GM11168 (cell line): ENCODE results near the gene MED12L.
"Not testable (repeated sequence)": the region's sequence is repeated elsewhere in the genome, so short reads cannot be mapped to it uniquely, and the experiment has no call there.

Experiments used
- in situ Hi-C: fragments of 300-500 bp; cut with MboI; formaldehyde crosslinking; loops from one replicate; pipeline ENCODE4 v1.12.0; 2022; ENCODE audit warnings: low sequenced_read_pairs; ENCODE audit not compliant: unreplicated experiment

Gene MED12L

GRCh38 chr3:151228666-151229040 is 143.2 kb downstream of the MED12L start:
- in situ Hi-C loops = loop anchor here (5.0 to 10.0 kb wide), 2 partner anchors 59 to 64 kb away; no protein-coding TSS in a partner anchor

GRCh38 chr3:151230646-151231045 is 145.2 kb downstream of the MED12L start:
- in situ Hi-C loops = no loop called here

- in situ Hi-C loops = not testable (repeated sequence)
Observed at GRCh38 chr3:151232403-151232802, 146.9 kb downstream of the MED12L start.

GRCh38 chr3:151232991-151233390 is 147.5 kb downstream of the MED12L start:
- in situ Hi-C loops = no loop called here

- in situ Hi-C loops = no loop called here
Observed at GRCh38 chr3:151234825-151235224, 149.4 kb downstream of the MED12L start.

GRCh38 chr3:151236316-151236715 is 150.9 kb downstream of the MED12L start:
- in situ Hi-C loops = no loop called here

GRCh38 chr3:151236736-151237135 is 151.3 kb downstream of the MED12L start:
- in situ Hi-C loops = no loop called here

- in situ Hi-C loops = not testable (repeated sequence)
Observed at GRCh38 chr3:151242006-151242405, 156.5 kb downstream of the MED12L start.

GRCh38 chr3:151248772-151249337 is 163.4 kb downstream of the MED12L start:
- in situ Hi-C loops = no loop called here

GRCh38 chr3:151256749-151257148 is 171.3 kb downstream of the MED12L start:
- in situ Hi-C loops = no loop called here

- in situ Hi-C loops = no loop called here
Observed at GRCh38 chr3:151259664-151260063, 174.2 kb downstream of the MED12L start.

GRCh38 chr3:151262871-151263525 is 177.5 kb downstream of the MED12L start:
- in situ Hi-C loops = no loop called here

- in situ Hi-C loops = no loop called here
Observed at GRCh38 chr3:151264605-151265004, 179.1 kb downstream of the MED12L start.

GRCh38 chr3:151265166-151265565 is 179.7 kb downstream of the MED12L start:
- in situ Hi-C loops = no loop called here

GRCh38 chr3:151265866-151266265 is 180.4 kb downstream of the MED12L start:
- in situ Hi-C loops = no loop called here

- in situ Hi-C loops = no loop called here
Observed at GRCh38 chr3:151267066-151267465, 181.6 kb downstream of the MED12L start.

- in situ Hi-C loops = no loop called here
Observed at GRCh38 chr3:151268267-151269235, 183.1 kb downstream of the MED12L start.

- in situ Hi-C loops = no loop called here
Observed at GRCh38 chr3:151269631-151270030, 184.2 kb downstream of the MED12L start.

GRCh38 chr3:151275091-151275490 is 189.6 kb downstream of the MED12L start:
- in situ Hi-C loops = loop anchor here (5.0 kb wide), 1 partner anchor 108 kb away; no protein-coding TSS in a partner anchor

- in situ Hi-C loops = loop anchor here (5.0 kb wide), 1 partner anchor 109 kb away; no protein-coding TSS in a partner anchor
Observed at GRCh38 chr3:151276038-151276686, 190.7 kb downstream of the MED12L start.
